ENCODE data around the gene MMP11. TPM values are rescaled to one million over a fixed set of nuclear protein-coding genes. Genes with fewer than 3 reads are reported as not detected.

Gene MMP11
- total and polyA plus RNA-seq, 2 of the 13 experiments (the other 11 are each of a cell fraction or from before 2014, with no cell fraction given): 8.9 to 28.6 TPM

GRCh38 chr22:23769321-23769965 is 3.2 kb upstream of the MMP11 start (continued):
- TF ChIP-seq FOXO4 (CRISPR knock-in tag; conservative IDR thresholded peaks at IDR 0.05) (no peak), NKX3-1 (CRISPR knock-in tag; IDR thresholded peaks at IDR 0.05) (no peak), MIXL1 (CRISPR knock-in tag; IDR thresholded peaks at IDR 0.05) (no peak), ZNF235 (CRISPR knock-in tag; IDR thresholded peaks at IDR 0.05; ENCODE audit: borderline replicate concordance) (no peak), HIVEP1 (CRISPR knock-in tag; IDR thresholded peaks at IDR 0.05) (no peak), ZNF317 (CRISPR knock-in tag; IDR thresholded peaks at IDR 0.05) (no peak), ZEB1 (IDR thresholded peaks at IDR 0.05; ENCODE audit: insufficient replicate concordance, low read depth) (no peak), MLLT10 (CRISPR knock-in tag; IDR thresholded peaks at IDR 0.05) (no peak), SMARCE1 (IDR thresholded peaks at IDR 0.05; ENCODE audit: borderline replicate concordance) (no peak), ZNF431 (CRISPR knock-in tag; IDR thresholded peaks at IDR 0.05; ENCODE audit: borderline replicate concordance, low read depth) (peak; percentile 90; the same call in 1 of the 2 replicates), TBX2 (CRISPR knock-in tag; IDR thresholded peaks at IDR 0.05; ENCODE audit: borderline replicate concordance) (0 out of 2 replicates have a peak, but pooled peaks have one; percentile 11), ZBED4 (CRISPR knock-in tag; IDR thresholded peaks at IDR 0.05; ENCODE audit: borderline replicate concordance) (no peak), ZBTB26 (CRISPR knock-in tag; IDR thresholded peaks at IDR 0.05; ENCODE audit: borderline replicate concordance) (no peak), ZNF674 (CRISPR knock-in tag; IDR thresholded peaks at IDR 0.05; ENCODE audit: low read depth) (no peak), PREB (CRISPR knock-in tag; IDR thresholded peaks at IDR 0.05) (no peak), ZNF687 (CRISPR knock-in tag; IDR thresholded peaks at IDR 0.05) (peak; percentile 35; the same call in 1 of the 2 replicates), KAT2B (IDR thresholded peaks at IDR 0.05; ENCODE audit: borderline replicate concordance, low read depth, low read length) (no peak), EHMT2 (IDR thresholded peaks at IDR 0.05; ENCODE audit: borderline replicate concordance, low read depth, low read length) (no peak)
